Activated naive CD4-positive, alpha-beta T cell treated with anti-CD3 and anti-CD28 coated beads for 36 hours (primary cell): Measurements from ENCODE around the gene GRSF1. TPM values are rescaled to one million over a fixed set of nuclear protein-coding genes. Genes with fewer than 3 reads are reported as not detected.
"Not testable (repeated sequence)": the region's sequence is repeated elsewhere in the genome, so short reads cannot be mapped to it uniquely, and the experiment has no call there.

ENCODE experiments used
- CTCF ChIA-PET: fragments of 350-600 bp; sonication (Branson Sonifier 250); formaldehyde crosslinking; loops from one replicate; lab custom pipeline; 2021; ENCODE audit warnings: antibody characterized with exemption; lab: Charles Lee
- DNase-seq: peaks from one replicate; pipeline ENCODE4 v3.0.0-alpha.2; 2020
- H3K27ac Mint-ChIP-seq: one replicate; pipeline ENCODE4 v1.8.0; 2021; ENCODE audit warnings: mild to moderate bottlenecking, mixed read lengths
- H3K27me3 Mint-ChIP-seq: one replicate; pipeline ENCODE4 v1.8.0; 2021; ENCODE audit warnings: low read depth, mixed read lengths
- H3K36me3 Mint-ChIP-seq: one replicate; pipeline ENCODE4 v1.8.0; 2021; ENCODE audit warnings: low read depth, mixed read lengths
- H3K4me1 Mint-ChIP-seq: one replicate; pipeline ENCODE4 v1.8.0; 2021; ENCODE audit warnings: low read depth, mixed read lengths
- H3K4me3 Mint-ChIP-seq: one replicate; pipeline ENCODE4 v1.8.0; 2021; ENCODE audit warnings: mild to moderate bottlenecking, moderate library complexity, mixed read lengths
- H3K9me3 Mint-ChIP-seq: one replicate; pipeline ENCODE4 v1.8.0; 2021; ENCODE audit warnings: mixed read lengths
- intact Hi-C: fragments of 100-400 bp; cut with micrococcal nuclease; formaldehyde crosslinking; loops from one replicate; pipeline ENCODE4 v1.15.1; 2023
- total RNA-seq, 2 experiments: library from RNA; stranded (reverse); gene quantifications; one replicate each; pipeline ENCODE4 v1.2.3, GENCODE V29; 2021

Gene GRSF1
- total RNA-seq, 2 experiments from 2014 or later, result 66.7 to 75.0 TPM

DNA sequence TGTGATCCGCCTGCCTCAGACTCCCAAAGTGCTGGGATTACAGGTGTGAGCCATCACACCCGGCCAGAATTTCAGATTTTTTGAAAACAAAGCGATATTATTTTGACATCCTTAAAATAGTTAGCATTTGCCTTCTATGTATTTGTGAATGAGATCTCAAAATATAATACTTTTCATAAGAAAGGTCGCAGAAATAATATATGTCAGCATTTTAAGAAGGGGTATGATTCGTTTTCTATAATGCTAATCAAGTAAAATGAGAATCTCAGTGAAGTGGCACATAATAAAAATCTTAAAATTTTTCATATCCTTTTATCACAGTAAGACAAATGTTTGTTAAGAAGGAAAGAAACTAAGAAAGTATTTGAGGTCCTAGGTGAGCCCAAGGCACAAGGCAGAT is 52.2 kb downstream of the GRSF1 start:
- Mint-ChIP-seq H3K4me1 (no peaks in the 10 kb centered on the region), H3K36me3 (peaks cover 7% of the 10 kb centered on the region), H3K27me3 (no peaks in the 10 kb centered on the region), H3K9me3 (no peaks in the 10 kb centered on the region), H3K27ac (no peak overlapping the region), H3K4me3 (no peak overlapping the region)
- CTCF ChIA-PET, result no interaction called here
- DNase-seq, result no peak
- intact Hi-C loops, result no loop called here

DNA sequence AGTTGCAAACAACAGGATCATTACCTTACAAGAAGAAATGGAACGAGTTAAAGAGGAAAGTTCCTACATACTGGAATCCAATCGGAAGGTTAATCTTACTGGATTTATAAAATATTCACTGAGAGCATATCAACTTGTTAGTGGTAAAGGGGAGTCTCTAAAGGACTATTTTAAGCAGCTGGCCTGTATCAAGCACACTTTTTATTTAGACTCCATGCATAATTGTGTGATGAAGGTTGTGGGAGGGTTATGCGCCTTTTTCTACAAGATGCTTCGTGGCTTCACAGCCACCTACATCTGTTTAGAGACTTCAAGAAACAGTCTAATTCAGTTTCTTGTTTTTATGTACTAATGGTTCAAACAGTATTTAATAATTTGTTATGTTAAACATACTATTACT is 56.6 kb downstream of the GRSF1 start:
- no peaks in the 10 kb centered on the region for H3K27me3 Mint-ChIP-seq
- CTCF ChIA-PET, result no interaction called here
- intact Hi-C loops, result no loop called here
- H3K36me3 Mint-ChIP-seq, result peaks cover 7% of the 10 kb centered on the region
- no peaks in the 10 kb centered on the region for H3K9me3 Mint-ChIP-seq
- no peak overlapping the region for H3K27ac Mint-ChIP-seq
- DNase-seq, result no peak
- no peak overlapping the region for H3K4me3 Mint-ChIP-seq
- H3K4me1 Mint-ChIP-seq, result no peaks in the 10 kb centered on the region

DNA sequence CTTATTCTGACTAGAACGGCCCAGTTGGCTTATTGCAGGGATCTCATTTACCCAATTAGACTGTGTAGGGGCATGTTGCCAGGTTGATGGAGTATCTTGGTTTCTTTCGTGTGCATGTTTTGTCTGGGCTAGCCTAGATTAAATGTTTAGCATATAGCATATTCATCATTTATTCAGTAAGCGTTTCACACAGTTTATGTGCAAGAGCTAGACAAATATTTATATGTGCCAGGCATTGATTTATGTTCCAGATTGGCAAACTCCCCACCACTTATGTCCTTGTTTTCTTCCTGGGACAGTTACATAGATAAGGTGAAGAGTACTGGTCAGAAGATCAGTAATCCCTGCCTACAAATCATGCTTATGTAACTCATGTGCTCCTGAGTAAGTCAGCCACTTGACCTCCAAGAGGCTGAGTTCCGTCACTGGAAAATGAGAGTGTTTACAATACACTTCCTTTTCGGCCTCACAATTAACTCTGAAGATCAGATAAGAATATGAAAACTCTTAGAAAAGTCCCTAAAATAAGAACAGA is 60.7 kb downstream of the GRSF1 start:
- Mint-ChIP-seq H3K27me3 (no peaks in the 10 kb centered on the region), H3K4me3 (no peak overlapping the region), H3K4me1 (no peaks in the 10 kb centered on the region), H3K27ac (no peak overlapping the region), H3K36me3 (peaks cover 2% of the 10 kb centered on the region), H3K9me3 (no peaks in the 10 kb centered on the region)
- CTCF ChIA-PET, result no interaction called here
- intact Hi-C loops, result no loop called here
- no peak for DNase-seq

DNA sequence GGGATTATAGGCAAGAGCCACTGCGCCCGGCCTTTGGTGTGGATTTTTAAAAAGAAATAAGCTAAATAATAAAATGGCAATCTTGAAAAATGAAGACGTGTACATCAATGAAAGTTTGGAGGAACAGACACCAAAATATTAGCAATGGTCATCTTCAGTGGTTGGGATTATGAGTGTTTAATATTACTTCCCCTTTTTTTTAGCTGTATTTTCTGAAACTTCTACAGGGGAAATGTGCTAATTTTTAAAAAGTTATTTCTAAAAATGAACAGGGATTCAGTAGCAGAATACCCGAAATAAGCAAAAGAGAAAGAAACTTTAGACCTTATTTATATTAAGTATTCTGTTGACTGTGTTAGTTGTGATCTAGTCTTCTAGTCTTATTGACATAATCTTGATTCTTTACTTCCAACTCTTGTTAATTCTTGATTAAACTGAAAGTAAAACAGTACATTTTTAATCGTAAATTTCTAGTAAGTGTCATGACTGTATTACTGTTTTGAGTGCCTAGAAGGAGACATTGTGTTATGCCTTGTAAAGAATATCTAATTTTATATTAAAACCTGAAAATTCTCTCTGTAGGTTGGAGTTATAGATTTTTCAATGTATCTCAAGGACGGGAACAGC is 66.6 kb downstream of the GRSF1 start:
- Mint-ChIP-seq H3K4me1 (peaks cover 4% of the 10 kb centered on the region), H3K36me3 (peaks cover 5% of the 10 kb centered on the region), H3K9me3 (no peaks in the 10 kb centered on the region), H3K27me3 (no peaks in the 10 kb centered on the region), H3K27ac (no peak overlapping the region), H3K4me3 (no peak overlapping the region)
- intact Hi-C loops, result no loop called here
- no peak for DNase-seq
- CTCF ChIA-PET, result no interaction called here

DNA sequence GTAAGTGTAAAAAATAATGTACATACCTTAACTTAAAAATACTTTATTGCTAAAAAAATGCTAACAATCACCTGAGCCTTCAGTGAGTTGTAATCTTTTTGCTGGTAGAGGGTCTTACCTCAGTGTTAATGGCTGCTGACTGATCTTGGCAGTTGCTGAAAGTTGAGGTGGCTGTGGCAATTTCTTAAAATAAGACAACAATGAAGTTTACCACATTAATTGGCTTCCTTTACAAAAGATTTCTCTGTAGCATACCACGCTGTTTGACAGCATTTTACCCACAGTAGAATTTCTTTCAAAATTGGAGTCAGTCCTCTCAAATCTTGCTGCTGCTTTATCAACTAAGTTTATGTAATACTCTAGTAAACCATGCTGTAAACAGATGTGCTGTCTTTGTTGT is 70.3 kb downstream of the GRSF1 start:
- H3K4me1 Mint-ChIP-seq, DNase-seq, H3K9me3 Mint-ChIP-seq, H3K27me3 Mint-ChIP-seq, H3K4me3 Mint-ChIP-seq, intact Hi-C loops, CTCF ChIA-PET, H3K27ac Mint-ChIP-seq: not testable (repeated sequence)
- H3K36me3 Mint-ChIP-seq, result peaks cover 17% of the 10 kb centered on the region

DNA sequence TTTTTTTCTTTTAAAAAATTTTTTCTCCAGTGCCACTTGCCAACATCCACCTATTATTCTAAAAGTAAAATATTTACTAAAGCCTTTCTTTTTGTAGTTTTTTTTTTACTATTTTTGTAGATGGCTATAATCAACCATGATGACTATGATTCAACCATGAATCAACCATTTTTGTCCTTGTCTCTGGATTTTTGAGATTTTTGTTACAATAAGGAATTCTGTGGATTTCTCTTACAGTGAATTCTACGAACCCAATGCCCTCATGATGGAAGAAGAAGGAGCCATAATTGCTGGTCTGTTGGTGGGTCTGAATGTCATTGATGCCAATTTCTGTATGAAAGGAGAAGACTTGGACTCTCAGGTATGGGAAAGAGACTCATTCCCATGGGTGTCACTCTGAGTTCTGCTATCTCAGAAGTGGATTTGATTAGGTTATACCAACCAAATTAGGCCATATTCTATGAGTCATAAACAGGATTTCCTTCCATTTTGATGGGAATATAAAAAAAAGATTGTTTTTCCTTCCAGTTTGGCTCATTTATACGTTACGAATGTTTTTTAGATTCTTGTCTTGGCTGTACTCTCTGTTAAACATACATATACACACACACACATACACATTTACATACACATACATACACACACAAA is 71.3 kb downstream of the GRSF1 start:
- no peak for DNase-seq
- H3K36me3 Mint-ChIP-seq, result peaks cover 25% of the 10 kb centered on the region
- no peak overlapping the region for H3K4me3 Mint-ChIP-seq
- peaks cover 4% of the 10 kb centered on the region for H3K4me1 Mint-ChIP-seq
- intact Hi-C loops, result no loop called here
- H3K27me3 Mint-ChIP-seq, result no peaks in the 10 kb centered on the region
- no peak overlapping the region for H3K27ac Mint-ChIP-seq
- H3K9me3 Mint-ChIP-seq, result no peaks in the 10 kb centered on the region
- CTCF ChIA-PET, result no interaction called here

Other genes starting within 250 kb of the GRSF1 start
- not detected for gene AMBN, start 247.6 kb downstream of the GRSF1 start, total RNA-seq
- not detected for gene ENAM, start 211.1 kb downstream of the GRSF1 start, total RNA-seq
- not detected for gene JCHAIN, start 173.4 kb downstream of the GRSF1 start, total RNA-seq
- gene UTP3, start 151.4 kb downstream of the GRSF1 start, total RNA-seq, result 10 to 100 TPM; 18.7 to 20.0 TPM
- gene RUFY3, start 117.9 kb downstream of the GRSF1 start, total RNA-seq, result 10 to 100 TPM; 14.9 to 18.0 TPM
- 10 to 100 TPM; 14.4 to 16.2 TPM for gene MOB1B, start 62.5 kb upstream of the GRSF1 start, total RNA-seq
- gene DCK, start 153.8 kb upstream of the GRSF1 start, total RNA-seq, result 10 to 100 TPM; 32.1 to 34.1 TPM